Measurements from ENCODE around the gene CHMP1A. TPM values are rescaled to one million over a fixed set of nuclear protein-coding genes. Genes with fewer than 3 reads are reported as not detected.

CHMP1A gene
- total RNA-seq, 3 donors from 2014 or later (not counting 1 experiment from before 2014, with no cell fraction given), result 124 to 135 (median 134) TPM

GRCh38 chr16:89613231-89613953 lies 44.1 kb downstream of the CHMP1A start, which contains the start of gene DPEP1:
DPEP1 (plus strand) TSS chr16:89613642; CDS start chr16:89630411, 16,769 bp downstream.
- Histone ChIP-seq H3K9me3 (ENCODE audit: control insufficient read depth, insufficient read depth, low read length) (peaks cover 13% of the 10 kb centered on the region), H3K27ac (ENCODE audit: low read length) (no peak within 1 kb of the TSS), H3K4me3 (ENCODE audit: low read length) (no peak within 1 kb of the TSS), H3K4me1 (ENCODE audit: control insufficient read depth, insufficient read depth, low read length) (peaks cover 22% of the 10 kb centered on the region), H3K27me3 (ENCODE audit: control insufficient read depth, insufficient read depth, low read length) (no peaks in the 10 kb centered on the region), H3K36me3 (ENCODE audit: control insufficient read depth, insufficient read depth, low read length) (no peaks in the 10 kb centered on the region)
- 68% methylated on average over 19 of the region's 19 CpGs for WGBS (ENCODE audit: insufficient coverage)
- Mint-ChIP-seq H3K36me3 (no peaks in the 10 kb centered on the region), H3K9me3 (peaks cover 2 to 3% of the 10 kb centered on the region in 2 donors), H3K4me3 (no peak within 1 kb of the TSS), H3K27ac (no peak within 1 kb of the TSS), H3K4me1 (peaks cover 12 to 14% of the 10 kb centered on the region in 2 donors), H3K27me3 (ENCODE audit: low read depth in 2 of 2) (peaks cover 0 to 7% of the 10 kb centered on the region in 2 donors)
- ATAC-seq (no peak), DNase-seq (no peak)
- TF ChIP-seq, protein P1, sequence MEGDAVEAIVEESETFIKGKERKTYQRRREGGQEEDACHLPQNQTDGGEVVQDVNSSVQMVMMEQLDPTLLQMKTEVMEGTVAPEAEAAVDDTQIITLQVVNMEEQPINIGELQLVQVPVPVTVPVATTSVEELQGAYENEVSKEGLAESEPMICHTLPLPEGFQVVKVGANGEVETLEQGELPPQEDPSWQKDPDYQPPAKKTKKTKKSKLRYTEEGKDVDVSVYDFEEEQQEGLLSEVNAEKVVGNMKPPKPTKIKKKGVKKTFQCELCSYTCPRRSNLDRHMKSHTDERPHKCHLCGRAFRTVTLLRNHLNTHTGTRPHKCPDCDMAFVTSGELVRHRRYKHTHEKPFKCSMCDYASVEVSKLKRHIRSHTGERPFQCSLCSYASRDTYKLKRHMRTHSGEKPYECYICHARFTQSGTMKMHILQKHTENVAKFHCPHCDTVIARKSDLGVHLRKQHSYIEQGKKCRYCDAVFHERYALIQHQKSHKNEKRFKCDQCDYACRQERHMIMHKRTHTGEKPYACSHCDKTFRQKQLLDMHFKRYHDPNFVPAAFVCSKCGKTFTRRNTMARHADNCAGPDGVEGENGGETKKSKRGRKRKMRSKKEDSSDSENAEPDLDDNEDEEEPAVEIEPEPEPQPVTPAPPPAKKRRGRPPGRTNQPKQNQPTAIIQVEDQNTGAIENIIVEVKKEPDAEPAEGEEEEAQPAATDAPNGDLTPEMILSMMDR (IDR thresholded peaks at IDR 0.05), result no peak
- intact Hi-C loops (cut with micrococcal nuclease), result no loop called here

GRCh38 chr16:89612415-89613166 lies 44.9 kb downstream of the CHMP1A start:
- Histone ChIP-seq H3K4me1 (ENCODE audit: control insufficient read depth, insufficient read depth, low read length) (peaks cover 22% of the 10 kb centered on the region), H3K4me3 (ENCODE audit: low read length) (no peak overlapping the region), H3K36me3 (ENCODE audit: control insufficient read depth, insufficient read depth, low read length) (no peaks in the 10 kb centered on the region), H3K9me3 (ENCODE audit: control insufficient read depth, insufficient read depth, low read length) (peaks cover 13% of the 10 kb centered on the region), H3K27me3 (ENCODE audit: control insufficient read depth, insufficient read depth, low read length) (no peaks in the 10 kb centered on the region), H3K27ac (ENCODE audit: low read length) (no peak overlapping the region)
- TF ChIP-seq, protein P1 (IDR thresholded peaks at IDR 0.05), result no peak
- Mint-ChIP-seq H3K4me3 (no peak overlapping the region), H3K27me3 (ENCODE audit: low read depth in 2 of 2) (peaks cover 0 to 7% of the 10 kb centered on the region in 2 donors), H3K36me3 (no peaks in the 10 kb centered on the region), H3K9me3 (peaks cover 2 to 3% of the 10 kb centered on the region in 2 donors), H3K27ac (no peak overlapping the region), H3K4me1 (peaks cover 12 to 14% of the 10 kb centered on the region in 2 donors)
- WGBS (ENCODE audit: insufficient coverage), result 93% methylated on average over 20 of the region's 20 CpGs
- DNase-seq (no peak), ATAC-seq (no peak)
- intact Hi-C loops (cut with micrococcal nuclease), result no loop called here

- H3K4me1 ChIP-seq (ENCODE audit: control insufficient read depth, insufficient read depth, low read length), result peaks cover under 1% of the 10 kb centered on the region
- Mint-ChIP-seq H3K9me3 (no peaks in the 10 kb centered on the region), H3K27ac (no peak overlapping the region), H3K36me3 (no peaks in the 10 kb centered on the region), H3K4me1 (no peaks in the 10 kb centered on the region), H3K4me3 (no peak overlapping the region), H3K27me3 (ENCODE audit: low read depth in 2 of 2) (peaks cover 0 to 7% of the 10 kb centered on the region in 2 donors)
- H3K27me3 ChIP-seq (ENCODE audit: control insufficient read depth, insufficient read depth, low read length), result no peaks in the 10 kb centered on the region
- no peaks in the 10 kb centered on the region for H3K36me3 ChIP-seq (ENCODE audit: control insufficient read depth, insufficient read depth, low read length)
- WGBS (ENCODE audit: insufficient coverage), result 43% methylated on average over 1 of the region's 1 CpG
- TF ChIP-seq, protein P1 (IDR thresholded peaks at IDR 0.05), result no peak
- intact Hi-C loops (cut with micrococcal nuclease), result no loop called here
- no peaks in the 10 kb centered on the region for H3K9me3 ChIP-seq (ENCODE audit: control insufficient read depth, insufficient read depth, low read length)
- DNase-seq (no peak), ATAC-seq (no peak)
- no peak overlapping the region for H3K4me3 ChIP-seq (ENCODE audit: low read length)
- H3K27ac ChIP-seq (ENCODE audit: low read length), result no peak overlapping the region
Observed at GRCh38 chr16:89610108-89610453, 47.4 kb downstream of the CHMP1A start.
